GM12878 (cell line): ENCODE data around the gene IQGAP2. TPM values are rescaled to one million over a fixed set of nuclear protein-coding genes. Genes with fewer than 3 reads are reported as not detected.

Experiments used
- ATAC-seq: fragments of 200-7000 bp; cut with Tn5 transposase; 3 replicates; pipeline ENCODE4 v1.9.1; 2020; ENCODE audit warnings: mild to moderate bottlenecking, moderate library complexity
- BruUV-seq: library from RNA; stranded (reverse); fragments of 400-500 nt; replicated peaks from 2 replicates; lab custom pipeline; 2021; lab: Mats Ljungman, UMichigan
- CTCF ChIA-PET: fragments of 300-600 bp; sonication (Branson Sonifier 250); formaldehyde crosslinking; extraction: SDS; loops from one replicate; lab custom pipeline; 2021; ENCODE audit warnings: inconsistent platforms; lab: Yijun Ruan, JAX
- POLR2A ChIA-PET: fragments of 350-600 bp; formaldehyde crosslinking; extraction: SDS; loops from one replicate; lab custom pipeline; 2021; ENCODE audit warnings: inconsistent platforms; lab: Charles Lee
- RAD21 ChIA-PET: fragments of 300-600 bp; sonication (Branson Sonifier 250); formaldehyde crosslinking; loops from one replicate; lab custom pipeline; 2023; ENCODE audit warnings: antibody characterized with exemption; ENCODE audit not compliant: unreplicated experiment; lab: Charles Lee
- SMC1A ChIA-PET: fragments of 300-600 bp; sonication (Branson Sonifier 250); formaldehyde crosslinking; loops from one replicate; lab custom pipeline; 2023; ENCODE audit not compliant: unreplicated experiment, uncharacterized antibody; lab: Charles Lee
- DNase-seq: peaks from one replicate; pipeline ENCODE4 v3.0.0-alpha.2; 2011; ENCODE audit warnings: low read depth, low spot score
- FAIRE-seq: peaks from 3 replicates; lab custom pipeline; 2011; peaks lifted over from hg19 to GRCh38; lab: Jason Lieb, UNC
- H2AFZ ChIP-seq: 2 replicates; pipeline ENCODE4 v1.6.0; 2011; ENCODE audit warnings: low read depth, low read length, control low read depth; ENCODE audit not compliant: control insufficient read depth
- H3K27ac ChIP-seq: 2 replicates; pipeline ENCODE4 v1.5.1; 2011; ENCODE audit warnings: control low read depth; ENCODE audit not compliant: control insufficient read depth, insufficient read depth
- H3K27me3 ChIP-seq, 2 experiments: replicated peaks in 1 of 2; 2 replicates each; pipeline versions ENCODE4 v1.6.0 to v1.6.1; 2011; ENCODE audit warnings: low read length in 1 of 2; ENCODE audit not compliant: control insufficient read depth in 2 of 2, insufficient read depth in 2 of 2
- H3K36me3 ChIP-seq, 2 experiments: 2 replicates each; pipeline ENCODE4 v1.5.1; 2011; ENCODE audit warnings: low read length in 1 of 2; ENCODE audit not compliant: control insufficient read depth in 2 of 2, insufficient read depth in 2 of 2
- H3K4me1 ChIP-seq: 2 replicates; pipeline ENCODE4 v1.6.1; 2011; ENCODE audit warnings: mild to moderate bottlenecking, low read length, moderate library complexity, mixed read lengths; ENCODE audit not compliant: control insufficient read depth, insufficient read depth
- H3K4me2 ChIP-seq: 2 replicates; pipeline ENCODE4 v1.6.0; 2011; ENCODE audit warnings: control low read depth; ENCODE audit not compliant: control insufficient read depth, insufficient read depth
- H3K4me3 ChIP-seq: fragments of 200-600 bp; sonication (generic); 2 replicates; pipeline ENCODE4 v1.5.1; 2016
- H3K79me2 ChIP-seq: 2 replicates; pipeline ENCODE4 v1.6.0; 2011; ENCODE audit warnings: low read length; ENCODE audit not compliant: control insufficient read depth, insufficient read depth
- H3K9ac ChIP-seq: 2 replicates; pipeline ENCODE4 v1.8.0; 2011; ENCODE audit warnings: low read length, control low read depth, mixed read lengths; ENCODE audit not compliant: control insufficient read depth, insufficient read depth
- H3K9me3 ChIP-seq: replicated peaks from 3 replicates; pipeline ENCODE4 v1.5.1; 2011; ENCODE audit warnings: mild to moderate bottlenecking, low read length; ENCODE audit not compliant: control insufficient read depth, insufficient read depth
- H4K20me1 ChIP-seq: 2 replicates; pipeline ENCODE4 v1.6.0; 2011; ENCODE audit not compliant: control insufficient read depth, insufficient read depth
- BMI1 ChIP-seq: fragments of 450-650 bp; IDR thresholded peaks from 2 replicates; pipeline ENCODE4 v1.6.1; 2016; ENCODE audit warnings: mild to moderate bottlenecking, moderate library complexity, borderline replicate concordance
- CEBPB ChIP-seq, 2 experiments: fragments of 150-350 bp in 1 of 2; IDR thresholded peaks; 2 replicates each; pipeline ENCODE4 v1.6.1; 2012 to 2014; ENCODE audit warnings: low read depth in 2 of 2, low read length in 2 of 2, borderline replicate concordance in 1 of 2, inconsistent platforms in 1 of 2
- CHD2 ChIP-seq: IDR thresholded peaks from 2 replicates; pipeline ENCODE4 v1.6.1; 2011; ENCODE audit warnings: low read depth, low read length, improper control_type of control experiment, borderline replicate concordance
- CUX1 ChIP-seq: IDR thresholded peaks from 2 replicates; pipeline ENCODE4 v1.6.1; 2012; ENCODE audit warnings: improper control_type of control experiment, low read depth, low read length; ENCODE audit not compliant: insufficient replicate concordance
- GATAD2B ChIP-seq: fragments of 450-650 bp; conservative IDR thresholded peaks from 2 replicates; pipeline ENCODE4 v1.6.1; 2017; ENCODE audit warnings: low read depth, mild to moderate bottlenecking, moderate library complexity
- HCFC1 ChIP-seq: fragments of 150-350 bp; IDR thresholded peaks from 2 replicates; pipeline ENCODE4 v1.6.1; 2014; ENCODE audit warnings: low read length
- IRF5 ChIP-seq: fragments of 450-650 bp; IDR thresholded peaks from 2 replicates; pipeline ENCODE4 v1.6.1; 2017; ENCODE audit warnings: borderline replicate concordance
- MEF2B ChIP-seq: fragments of 450-650 bp; IDR thresholded peaks from 2 replicates; pipeline ENCODE4 v1.6.1; 2018; ENCODE audit warnings: mild to moderate bottlenecking, moderate library complexity; ENCODE audit not compliant: partially characterized antibody, poor library complexity, severe bottlenecking
- NFXL1 ChIP-seq: fragments of 450-650 bp; IDR thresholded peaks from 2 replicates; pipeline ENCODE4 v1.6.1; 2017; ENCODE audit warnings: antibody characterized with exemption, mild to moderate bottlenecking, borderline replicate concordance
- NR2F1 ChIP-seq: fragments of 450-650 bp; conservative IDR thresholded peaks from 2 replicates; pipeline ENCODE4 v1.6.1; 2017; ENCODE audit warnings: mild to moderate bottlenecking
- PML ChIP-seq: IDR thresholded peaks from 2 replicates; pipeline ENCODE4 v1.6.1; 2012; ENCODE audit warnings: low read length, inconsistent platforms
- TBL1XR1 ChIP-seq: IDR thresholded peaks from 2 replicates; pipeline ENCODE4 v1.6.1; 2012; ENCODE audit warnings: low read depth, low read length, improper control_type of control experiment
- YBX1 ChIP-seq: fragments of 450-650 bp; IDR thresholded peaks from 2 replicates; pipeline ENCODE4 v1.6.1; 2016; ENCODE audit warnings: antibody characterized with exemption
- WGBS: methylation state at CpG from one replicate; pipeline ENCODE4 v1.1.6; 2016; ENCODE audit warnings: low lambda C conversion rate; ENCODE audit not compliant: insufficient replicate concordance, insufficient coverage; ENCODE audit errors: missing lambda C conversion rate; 5-methylcytosine and 5-hydroxymethylcytosine counted together
- in situ Hi-C: fragments of 300-500 bp; cut with MboI; formaldehyde crosslinking; loops from 9 replicates; pipeline ENCODE4 v1.14.3; 2018; ENCODE audit warnings: mixed read lengths
- intact Hi-C: fragments of 100-400 bp; cut with micrococcal nuclease; formaldehyde crosslinking; loops from one replicate; pipeline ENCODE4 v1.14.2; 2022; ENCODE audit not compliant: unreplicated experiment
- polyA plus RNA-seq, 11 experiments: library from polyadenylated mRNA; depleted of rRNA in 4 of 11; unstranded in 6 of 11; stranded (reverse) in 5 of 11; fragments of >200 nt; fragmentation: Nextera tagmentation in 4 of 11; fragmentation: Illumina TruSeq in 1 of 11; extraction: Ambion mirVana in 4 of 11; extraction: Trizol in 1 of 11; gene quantifications; 1 replicate in 1 of 11; 2 replicates in 10 of 11; pipeline versions ENCODE4 v1.2.1 to v1.2.3, GENCODE V29; 2011 to 2016; ENCODE audit warnings: inconsistent platforms in 2 of 11, missing spikeins in 2 of 11, low read depth in 1 of 11
- total RNA-seq, 4 experiments: library from RNA; depleted of rRNA in 3 of 4; stranded (reverse); fragments of >200 nt in 3 of 4; fragmentation: Illumina TruSeq in 1 of 4; extraction: Trizol in 1 of 4; gene quantifications; 2 replicates each; pipeline versions ENCODE4 v1.2.1 to v1.2.3, GENCODE V29; 2013 to 2021
- TF ChIP-seq, protein P1 (sequence below): IDR thresholded peaks from 2 replicates; pipeline ENCODE4 v1.6.1; 2011; ENCODE audit warnings: borderline replicate concordance, low read depth, mild to moderate bottlenecking, moderate library complexity, mixed read lengths, low read length; ENCODE audit not compliant: insufficient read depth; ENCODE audit errors: extremely low read length

The IQGAP2 gene
- total and polyA plus RNA-seq, 10 of the 15 experiments (the other 5 are each of a cell fraction or from before 2014, with no cell fraction given) = 14.5 to 41.4 (median 21.8) TPM

- TF ChIP-seq CEBPB (IDR thresholded peaks at IDR 0.05; ENCODE audit: borderline replicate concordance in 1 of 2, low read depth in 2 of 2, low read length in 2 of 2) (no peak), BMI1 (no peak), GATAD2B (no peak), MEF2B (no peak)
Measured at GRCh38 chr5:76553251-76553650, 150.2 kb downstream of the IQGAP2 start (continued).

GRCh38 chr5:76555114-76555513 lies 152.0 kb downstream of the IQGAP2 start:
- Histone ChIP-seq H2AFZ (no peak overlapping the region), H3K9me3 (no peaks in the 10 kb centered on the region), H3K27me3 (no peaks in the 10 kb centered on the region), H3K79me2 (no peaks in the 10 kb centered on the region), H3K4me3 (no peak overlapping the region), H3K36me3 (no peaks in the 10 kb centered on the region), H3K4me1 (peaks cover 19% of the 10 kb centered on the region), H3K4me2 (no peak overlapping the region), H3K9ac (no peak overlapping the region), H4K20me1 (no peaks in the 10 kb centered on the region), H3K27ac (no peak overlapping the region)
- DNase-seq = no peak
- ATAC-seq = no peak
- BruUV-seq = no TSS peak
- in situ Hi-C loops = no loop called here
- ChIA-PET SMC1A (interaction anchor here (1.4 to 1.7 kb wide), 2 partner anchors 11 to 152 kb away, joined by 5 read pairs; partner anchors contain the start of gene IQGAP2), POLR2A (interaction anchor here (1.0 kb wide), 1 partner anchor 8 kb away, joined by 6 read pairs; no protein-coding TSS in a partner anchor), CTCF (interaction anchor here (0.8 to 3.3 kb wide), 3 partner anchors 8 to 45 kb away, joined by 3 to 25 read pairs (median 5); no protein-coding TSS in a partner anchor), RAD21 (interaction anchor here (1.9 kb wide), 1 partner anchor 7 kb away, joined by 13 read pairs; no protein-coding TSS in a partner anchor)
- 99% methylated on average over 4 of the region's 4 CpGs for WGBS
- no peak for FAIRE-seq
- intact Hi-C loops = no loop called here
- TF ChIP-seq NFXL1 = no peak
- no peak for TF ChIP-seq TBL1XR1
- no peak for TF ChIP-seq IRF5
- TF ChIP-seq CUX1 = no peak
- TF ChIP-seq CHD2 = no peak
- TF ChIP-seq, protein P1, sequence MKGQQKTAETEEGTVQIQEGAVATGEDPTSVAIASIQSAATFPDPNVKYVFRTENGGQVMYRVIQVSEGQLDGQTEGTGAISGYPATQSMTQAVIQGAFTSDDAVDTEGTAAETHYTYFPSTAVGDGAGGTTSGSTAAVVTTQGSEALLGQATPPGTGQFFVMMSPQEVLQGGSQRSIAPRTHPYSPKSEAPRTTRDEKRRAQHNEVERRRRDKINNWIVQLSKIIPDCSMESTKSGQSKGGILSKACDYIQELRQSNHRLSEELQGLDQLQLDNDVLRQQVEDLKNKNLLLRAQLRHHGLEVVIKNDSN = no peak
- no peak for TF ChIP-seq PML
- no peak for TF ChIP-seq YBX1
- TF ChIP-seq NR2F1 = no peak
- TF ChIP-seq HCFC1 = no peak
